HCT116 (cell line): ENCODE results near the gene BTBD2. TPM values are rescaled to one million over a fixed set of nuclear protein-coding genes. Genes with fewer than 3 reads are reported as not detected.
A peak's percentile ranks its signal among the peaks of the same experiment; 100 is the strongest.

Experiments
- ATAC-seq: fragments of 200-7000 bp; cut with Tn5 transposase; 2 replicates; pipeline ENCODE4 v1.9.1; 2020; ENCODE audit warnings: mild to moderate bottlenecking, moderate library complexity
- BruUV-seq: library from RNA; stranded (reverse); fragments of 400-500 nt; replicated peaks from 2 replicates; lab custom pipeline; 2021; lab: Mats Ljungman, UMichigan
- CTCF ChIA-PET: fragments of 300-600 bp; sonication (Branson Sonifier 250); formaldehyde crosslinking; loops from one replicate; lab custom pipeline; 2021; ENCODE audit warnings: antibody characterized with exemption; lab: Charles Lee
- POLR2A ChIA-PET: fragments of 300-600, 350-600 bp; sonication (Branson Sonifier 250); formaldehyde crosslinking; loops from one replicate; lab custom pipeline; 2021; ENCODE audit warnings: antibody characterized with exemption; lab: Charles Lee
- RAD21 ChIA-PET, 2 experiments: fragments of 300-600 bp; sonication (Branson Sonifier 250); formaldehyde crosslinking; loops; one replicate each; lab custom pipeline; 2023; ENCODE audit warnings: low total read pairs in 2 of 2; ENCODE audit not compliant: uncharacterized antibody in 2 of 2, unreplicated experiment in 2 of 2, low non-redundant PET in 1 of 2; lab: Charles Lee
- DNase-seq: peaks from one replicate; pipeline ENCODE4 v3.0.0-alpha.2; 2010; ENCODE audit warnings: low read depth, low spot score
- H2AFZ ChIP-seq: fragments of 200-600 bp; shearing (Covaris generic), sonication (generic); 2 replicates; pipeline ENCODE4 v1.6.1; 2017; ENCODE audit warnings: low read depth, mixed run types, mixed read lengths, antibody characterized with exemption, low read length; ENCODE audit not compliant: poor library complexity, severe bottlenecking
- H3K27ac ChIP-seq: 2 replicates; pipeline ENCODE4 v1.5.1; 2012; ENCODE audit warnings: low read depth, low read length
- H3K27me3 ChIP-seq: fragments of 200-600 bp; sonication (generic); 2 replicates; pipeline ENCODE4 v1.6.1; 2016; ENCODE audit warnings: mixed run types, low read length, mixed read lengths; ENCODE audit not compliant: insufficient read depth
- H3K36me3 ChIP-seq, 2 experiments: fragments of 200-500 bp in 1 of 2; fragments of 200-600 bp in 1 of 2; sonication (Bioruptor generic) in 1 of 2; sonication (generic) in 1 of 2; 2 replicates each; pipeline versions ENCODE4 v1.5.1 to v1.6.1; 2014 to 2016; ENCODE audit warnings: low read length in 2 of 2, inconsistent platforms in 1 of 2, mixed read lengths in 1 of 2, mixed run types in 1 of 2; ENCODE audit not compliant: insufficient read depth in 2 of 2, control insufficient read depth in 1 of 2
- H3K4me1 ChIP-seq, 2 experiments: fragments of 200-600 bp in 1 of 2; sonication (generic) in 1 of 2; 2 replicates each; pipeline versions ENCODE4 v1.5.1 to v1.6.1; 2012 to 2017; ENCODE audit warnings: low read length in 2 of 2, inconsistent platforms in 1 of 2, mild to moderate bottlenecking in 1 of 2, mixed read lengths in 1 of 2, mixed run types in 1 of 2, moderate library complexity in 1 of 2; ENCODE audit not compliant: insufficient read depth in 2 of 2, control insufficient read depth in 1 of 2
- H3K4me2 ChIP-seq: fragments of 200-600 bp; sonication (generic); 2 replicates; pipeline ENCODE4 v1.6.1; 2017; ENCODE audit warnings: mixed run types, low read length, mixed read lengths
- H3K4me3 ChIP-seq, 2 experiments: fragments of 200-600 bp in 1 of 2; sonication (generic) in 1 of 2; replicated peaks in 1 of 2; 2 replicates each; pipeline ENCODE4 v1.5.1; 2011 to 2016; ENCODE audit warnings: low read length in 2 of 2, control low read depth in 1 of 2, low read depth in 1 of 2, mild to moderate bottlenecking in 1 of 2, mixed read lengths in 1 of 2, mixed run types in 1 of 2
- H3K79me2 ChIP-seq: fragments of 200-600 bp; sonication (generic); 2 replicates; pipeline ENCODE4 v1.6.1; 2017; ENCODE audit warnings: mild to moderate bottlenecking, mixed run types, low read length, moderate library complexity, mixed read lengths; ENCODE audit not compliant: insufficient read depth
- H3K9ac ChIP-seq: fragments of 200-600 bp; sonication (generic); 2 replicates; pipeline ENCODE4 v1.6.1; 2016; ENCODE audit warnings: low read length, mixed read lengths
- H3K9me2 ChIP-seq: fragments of 200-600 bp; sonication (generic), shearing (Covaris generic); 2 replicates; pipeline ENCODE4 v1.6.1; 2017; ENCODE audit warnings: mixed run types, mild to moderate bottlenecking, moderate library complexity; ENCODE audit not compliant: insufficient read depth
- H3K9me3 ChIP-seq, 2 experiments: fragments of 200-500 bp in 1 of 2; fragments of 200-600 bp in 1 of 2; sonication (Bioruptor generic) in 1 of 2; sonication (generic) in 1 of 2; 2 replicates each; pipeline ENCODE4 v1.6.1; 2014 to 2017; ENCODE audit warnings: low read length in 2 of 2, mixed read lengths in 2 of 2, inconsistent platforms in 1 of 2, low read depth in 1 of 2, mild to moderate bottlenecking in 1 of 2, mixed run types in 1 of 2, moderate library complexity in 1 of 2; ENCODE audit not compliant: control insufficient read depth in 1 of 2, insufficient read depth in 1 of 2
- H4K20me1 ChIP-seq: fragments of 200-600 bp; sonication (generic), shearing (Covaris generic); 2 replicates; pipeline ENCODE4 v1.6.1; 2017; ENCODE audit warnings: mixed run types, mild to moderate bottlenecking, moderate library complexity; ENCODE audit not compliant: insufficient read depth
- CTCF ChIP-seq, 3 experiments: fragments of 200-600 bp in 1 of 3; sonication (generic) in 1 of 3; IDR thresholded peaks in 2 of 3; conservative IDR thresholded peaks in 1 of 3; 2 replicates each; pipeline ENCODE4 v1.5.1; 2012 to 2017; ENCODE audit warnings: low read depth in 2 of 3, low read length in 2 of 3, antibody characterized with exemption in 1 of 3, borderline replicate concordance in 1 of 3, control low read depth in 1 of 3, mild to moderate bottlenecking in 1 of 3, mixed read lengths in 1 of 3, mixed run types in 1 of 3, moderate library complexity in 1 of 3; ENCODE audit not compliant: insufficient read depth in 1 of 3
- POLR2AphosphoS5 ChIP-seq: IDR thresholded peaks from 2 replicates; pipeline ENCODE4 v1.6.1; 2011; ENCODE audit warnings: mild to moderate bottlenecking, low read depth, low read length, moderate library complexity
- ZFX ChIP-seq: fragments of 450-650 bp; IDR thresholded peaks from 2 replicates; pipeline ENCODE4 v1.6.1; 2017
- intact Hi-C: fragments of 100-400 bp; cut with micrococcal nuclease; formaldehyde crosslinking; loops from 2 replicates; pipeline ENCODE4 v1.10.0; 2022
- total RNA-seq: library from RNA; stranded (reverse); gene quantifications from one replicate; pipeline ENCODE4 v1.2.1, GENCODE V29; 2021; ENCODE audit not compliant: unreplicated experiment

BTBD2 gene
- total RNA-seq, 1 experiment from 2014 or later, result 112 TPM

DNA sequence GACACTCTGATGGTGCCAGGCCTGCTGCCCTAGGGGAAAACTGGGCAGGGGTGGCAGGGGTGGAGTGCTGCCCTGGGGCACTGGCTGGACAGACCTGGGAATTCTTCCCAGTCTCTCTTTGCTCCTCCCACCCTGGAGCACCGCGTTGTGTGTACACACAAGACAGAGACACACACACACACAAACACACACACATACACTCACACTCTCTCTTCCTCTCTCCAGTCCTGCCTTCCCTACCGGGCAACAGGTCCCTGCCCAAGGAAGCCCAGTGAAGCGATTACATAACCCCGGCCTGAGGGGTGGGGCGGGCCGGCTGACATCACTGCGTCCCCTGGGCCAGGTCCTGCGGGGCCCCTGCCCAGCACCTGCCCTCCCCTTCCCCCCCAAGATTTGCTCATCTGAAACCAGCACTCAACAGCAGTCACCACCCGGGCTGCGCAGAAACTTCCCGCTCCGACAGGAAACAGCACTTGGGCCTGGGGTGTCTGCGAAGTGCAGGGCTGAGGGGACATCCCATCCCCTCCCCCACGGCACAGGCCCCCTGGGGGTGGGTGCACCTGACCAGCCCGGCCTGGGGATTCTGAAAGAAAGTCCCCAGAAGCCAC is 34.3 kb upstream of the BTBD2 start (continued):
- no peak for TF ChIP-seq CTCF (IDR thresholded peaks at IDR 0.05 in 2 of 3, conservative IDR thresholded peaks at IDR 0.05 in 1 of 3; ENCODE audit: borderline replicate concordance in 1 of 3, insufficient read depth in 1 of 3, low read depth in 2 of 3, low read length in 2 of 3)

- no peaks in the 10 kb centered on the region for H3K27me3 ChIP-seq
- ChIA-PET POLR2A (interaction anchor here (1.1 to 4.3 kb wide), 4 partner anchors 10 to 18 kb away, joined by 3 to 17 read pairs (median 7); no protein-coding TSS in a partner anchor), RAD21 (no interaction called here), CTCF (no interaction called here)
- H3K79me2 ChIP-seq, result peaks cover 52% of the 10 kb centered on the region
- ATAC-seq, result no peak
- H3K27ac ChIP-seq, result peak overlapping the region; percentile 85
- DNase-seq, result no peak
- peaks cover 5% of the 10 kb centered on the region; the same call in 1 of the 2 replicates for H4K20me1 ChIP-seq
- peak overlapping the region; percentile 92 for H3K4me3 ChIP-seq
- no peaks in the 10 kb centered on the region for H3K9me2 ChIP-seq
- H3K4me2 ChIP-seq, result peak overlapping the region; percentile 100
- no TSS peak for BruUV-seq
- intact Hi-C loops, result no loop called here
- H3K9me3 ChIP-seq, result no peaks in the 10 kb centered on the region
- H3K9ac ChIP-seq, result peak overlapping the region; percentile 90
- no peak overlapping the region for H2AFZ ChIP-seq
- H3K36me3 ChIP-seq, result peaks cover 5 to 13% of the 10 kb centered on the region in 2 experiments; a peak in 3 of 4 replicates
- H3K4me1 ChIP-seq, result peaks cover 57 to 85% of the 10 kb centered on the region in 2 experiments
- TF ChIP-seq POLR2AphosphoS5, result peak; percentile 8; the same call in 1 of the 2 replicates
- TF ChIP-seq ZFX, result no peak
Measured at GRCh38 chr19:2048959-2049740, 33.6 kb upstream of the BTBD2 start.
